Right lobe of liver (tissue), 6 donors: ENCODE results near the gene ANKRD34C. TPM values are rescaled to one million over a fixed set of nuclear protein-coding genes. Genes with fewer than 3 reads are reported as not detected.
A peak's percentile ranks its signal among the peaks of the same experiment; 100 is the strongest.
"Not testable (repeated sequence)": the region's sequence is repeated elsewhere in the genome, so short reads cannot be mapped to it uniquely, and the experiment has no call there.

ENCODE experiments used
- ATAC-seq, 4 donors: fragments of 200-7000 bp; cut with Tn5 transposase; one replicate each; pipeline ENCODE4 v1.9.1; 2020; ENCODE audit warnings: mild to moderate bottlenecking in 4 of 4, moderate library complexity in 4 of 4
- DNase-seq, 3 donors: peaks; one replicate each; pipeline ENCODE4 v3.0.0-alpha.2; 2020
- H3K27ac ChIP-seq, 3 donors: fragments of 200-600 bp; one replicate each; pipeline ENCODE4 v1.8.0; 2022
- H3K27me3 ChIP-seq, 2 donors: fragments of 200-600 bp; one replicate each; pipeline ENCODE4 v1.8.0; 2022
- H3K36me3 ChIP-seq, 4 donors: fragments of 200-600 bp; sonication (generic) in 1 of 4; one replicate each; pipeline versions ENCODE4 v1.5.1 to v1.8.0; 2017 to 2022; ENCODE audit warnings: control low read depth in 1 of 4
- H3K4me1 ChIP-seq, 4 donors: fragments of 200-600 bp; sonication (generic) in 1 of 4; one replicate each; pipeline versions ENCODE4 v1.5.1 to v1.8.0; 2017 to 2022; ENCODE audit warnings: control low read depth in 1 of 4
- H3K4me3 ChIP-seq, 3 donors: fragments of 200-600 bp; one replicate each; pipeline ENCODE4 v1.8.0; 2022
- H3K9me3 ChIP-seq, 4 donors: fragments of 200-600 bp; sonication (generic) in 1 of 4; one replicate each; pipeline versions ENCODE4 v1.5.1 to v1.8.0; 2017 to 2022; ENCODE audit warnings: control low read depth in 1 of 4
- POLR2A ChIP-seq: fragments of 450-650 bp; IDR thresholded peaks from one replicate; pipeline ENCODE4 v1.6.1; 2017; ENCODE audit warnings: antibody characterized with exemption, mild to moderate bottlenecking
- WGBS: methylation state at CpG from one replicate; pipeline ENCODE4 v1.1.6; 2018; ENCODE audit warnings: low coverage, low lambda C conversion rate; ENCODE audit not compliant: insufficient coverage; ENCODE audit errors: missing lambda C conversion rate; 5-methylcytosine and 5-hydroxymethylcytosine counted together
- intact Hi-C, 2 donors: fragments of 100-400 bp; cut with DNase I; formaldehyde crosslinking; loops; one replicate each; pipeline versions ENCODE4 v1.11.2 to v1.14.1; 2022
- total RNA-seq, 6 experiments: library from RNA; depleted of rRNA in 2 of 6; stranded (reverse); fragments of >200 nt in 2 of 6; fragmentation: NEBNext Ultra II Directional in 3 of 6; extraction: Animal tissue kit (Norgen Biotek cat#: 25700) in 3 of 6; gene quantifications; one replicate each; pipeline versions ENCODE4 v1.1.0 to v1.2.4, GENCODE V29; 2016 to 2023
- TF ChIP-seq, protein P1 (sequence below), 4 donors: fragments of 200-600 bp in 3 of 4; fragments of 450-650 bp in 1 of 4; IDR thresholded peaks; one replicate each; pipeline versions ENCODE4 v1.5.1 to v1.8.0; 2016 to 2022; ENCODE audit warnings: antibody characterized with exemption in 4 of 4, mild to moderate bottlenecking in 2 of 4
- donor health status: DM: no; HTN: yes; CAD: no.
- donor health status: DM: no; HTN: no; CAD: no.
- donor health status: DM: no; HTN: no; CAD: no.
- donor health status: DM: no; HTN: yes; CAD: no.
- donor health status: DM: no; HTN: yes; CAD: no.

Gene ANKRD34C
- total RNA-seq, 6 experiments from 2014 or later, result not detected

DNA sequence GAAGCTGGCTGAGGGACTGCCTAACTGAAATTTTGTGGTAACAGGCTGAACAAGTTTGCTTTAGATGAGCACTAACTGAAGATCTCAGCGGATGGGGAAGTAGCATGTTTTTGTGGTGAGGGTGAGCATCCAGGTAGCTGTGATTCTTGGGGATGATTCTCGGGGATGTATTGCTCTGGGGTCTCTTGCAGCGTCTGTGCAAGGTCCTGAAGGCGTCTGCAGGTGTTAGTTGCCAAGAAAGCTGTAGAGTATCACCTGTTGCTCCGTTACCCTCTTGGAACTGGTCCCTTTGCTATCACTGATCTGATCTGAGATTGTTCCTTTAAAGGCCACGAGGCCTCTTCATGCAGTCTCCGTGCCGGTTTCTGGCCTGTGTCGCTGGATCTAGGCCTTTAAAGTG is 34.3 kb downstream of the ANKRD34C start:
- intact Hi-C loops, result no loop called here
- no peaks in the 10 kb centered on the region for H3K9me3 ChIP-seq
- no peaks in the 10 kb centered on the region for H3K4me1 ChIP-seq
- no peak overlapping the region for H3K27ac ChIP-seq
- peaks cover 0 to 34% (median 2%) of the 10 kb centered on the region in 4 donors for H3K36me3 ChIP-seq
- H3K4me3 ChIP-seq, result no peak overlapping the region
- no peaks in the 10 kb centered on the region for H3K27me3 ChIP-seq
- TF ChIP-seq, protein P1, sequence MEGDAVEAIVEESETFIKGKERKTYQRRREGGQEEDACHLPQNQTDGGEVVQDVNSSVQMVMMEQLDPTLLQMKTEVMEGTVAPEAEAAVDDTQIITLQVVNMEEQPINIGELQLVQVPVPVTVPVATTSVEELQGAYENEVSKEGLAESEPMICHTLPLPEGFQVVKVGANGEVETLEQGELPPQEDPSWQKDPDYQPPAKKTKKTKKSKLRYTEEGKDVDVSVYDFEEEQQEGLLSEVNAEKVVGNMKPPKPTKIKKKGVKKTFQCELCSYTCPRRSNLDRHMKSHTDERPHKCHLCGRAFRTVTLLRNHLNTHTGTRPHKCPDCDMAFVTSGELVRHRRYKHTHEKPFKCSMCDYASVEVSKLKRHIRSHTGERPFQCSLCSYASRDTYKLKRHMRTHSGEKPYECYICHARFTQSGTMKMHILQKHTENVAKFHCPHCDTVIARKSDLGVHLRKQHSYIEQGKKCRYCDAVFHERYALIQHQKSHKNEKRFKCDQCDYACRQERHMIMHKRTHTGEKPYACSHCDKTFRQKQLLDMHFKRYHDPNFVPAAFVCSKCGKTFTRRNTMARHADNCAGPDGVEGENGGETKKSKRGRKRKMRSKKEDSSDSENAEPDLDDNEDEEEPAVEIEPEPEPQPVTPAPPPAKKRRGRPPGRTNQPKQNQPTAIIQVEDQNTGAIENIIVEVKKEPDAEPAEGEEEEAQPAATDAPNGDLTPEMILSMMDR (IDR thresholded peaks at IDR 0.05), result no peak
- TF ChIP-seq POLR2A, result no peak
- WGBS, result 90% methylated on average over 2 of the region's 9 CpGs
- ATAC-seq, result no peak
- DNase-seq, result no peak

DNA sequence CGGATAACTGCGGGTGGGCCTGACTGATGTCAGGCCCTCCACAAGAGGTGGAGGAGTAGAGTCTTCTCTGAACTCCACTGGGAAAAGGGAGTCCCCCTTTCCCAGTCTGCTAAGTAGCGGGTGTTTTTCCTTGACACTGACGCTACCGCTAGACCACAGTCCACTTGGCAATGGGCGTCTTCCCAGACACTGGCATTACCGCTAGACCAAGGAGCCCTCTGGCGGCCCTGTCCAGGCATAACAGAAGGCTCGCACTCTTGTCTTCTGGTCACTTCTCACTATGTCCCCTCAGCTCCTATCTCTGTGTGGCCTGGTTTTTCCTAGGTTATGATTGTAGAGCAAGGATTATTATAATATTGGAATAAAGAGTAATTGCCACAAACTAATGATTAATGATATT is 37.5 kb downstream of the ANKRD34C start:
- DNase-seq, H3K27ac ChIP-seq, intact Hi-C loops, H3K27me3 ChIP-seq, ATAC-seq, H3K4me3 ChIP-seq, H3K4me1 ChIP-seq, H3K9me3 ChIP-seq: not testable (repeated sequence)
- 92% methylated on average over 4 of the region's 9 CpGs for WGBS
- peaks cover 0 to 27% (median 0%) of the 10 kb centered on the region in 4 donors for H3K36me3 ChIP-seq

DNA sequence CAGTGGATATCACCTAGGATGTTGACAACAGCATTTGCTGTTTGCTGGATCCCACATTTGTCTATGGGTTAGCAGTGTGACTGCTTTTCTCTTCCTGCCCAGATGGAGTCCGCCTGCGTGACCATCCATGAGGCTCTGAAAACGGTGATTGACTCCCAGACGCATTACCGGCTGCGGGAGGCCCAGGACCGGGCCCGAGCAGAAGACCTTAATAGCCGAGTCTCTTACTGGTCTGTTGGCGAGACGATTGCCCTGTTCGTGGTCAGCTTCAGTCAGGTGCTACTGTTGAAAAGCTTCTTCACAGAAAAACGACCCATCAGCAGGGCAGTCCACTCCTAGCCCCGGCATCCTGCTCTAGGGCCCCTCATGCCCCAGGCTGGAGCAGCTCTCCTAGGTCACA is 39.4 kb downstream of the ANKRD34C start:
- no peaks in the 10 kb centered on the region for H3K4me1 ChIP-seq
- no peaks in the 10 kb centered on the region for H3K9me3 ChIP-seq
- H3K27ac ChIP-seq, result no peak overlapping the region
- peaks cover 0 to 13% (median 0%) of the 10 kb centered on the region in 4 donors for H3K36me3 ChIP-seq
- intact Hi-C loops, result no loop called here
- H3K4me3 ChIP-seq, result no peak overlapping the region
- 51% methylated on average over 4 of the region's 14 CpGs for WGBS
- no peak for ATAC-seq
- DNase-seq, result no peak
- TF ChIP-seq, protein P1 (IDR thresholded peaks at IDR 0.05), result no peak
- no peak for TF ChIP-seq POLR2A
- no peaks in the 10 kb centered on the region for H3K27me3 ChIP-seq

DNA sequence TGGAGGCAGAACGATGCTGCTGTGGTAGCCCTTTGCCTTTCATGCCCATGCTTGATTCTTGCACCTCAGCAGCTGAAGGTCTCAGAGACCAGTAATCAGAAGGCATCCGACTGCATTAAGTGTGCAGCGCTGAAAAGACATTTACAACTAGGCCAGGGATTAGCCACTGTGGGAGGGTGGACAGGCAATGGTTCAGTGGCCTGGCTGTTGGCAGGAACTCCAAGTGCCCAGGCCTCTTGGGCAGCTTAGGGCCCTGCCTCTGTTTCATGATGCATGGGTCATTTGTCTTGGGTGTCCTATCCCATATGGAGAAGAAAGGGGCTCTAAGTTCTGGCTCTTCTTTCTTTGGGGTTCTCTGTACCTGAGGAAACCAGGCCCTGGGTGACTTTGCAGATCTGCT is 39.8 kb downstream of the ANKRD34C start:
- ATAC-seq (no peak), DNase-seq (no peak)
- peaks cover 0 to 8% (median 0%) of the 10 kb centered on the region in 4 donors for H3K36me3 ChIP-seq
- no peaks in the 10 kb centered on the region for H3K27me3 ChIP-seq
- no peak for TF ChIP-seq POLR2A
- TF ChIP-seq, protein P1 (IDR thresholded peaks at IDR 0.05), result no peak
- no peak overlapping the region for H3K27ac ChIP-seq
- intact Hi-C loops, result no loop called here
- no CpG with 5 or more reads among the region's 3 CpGs for WGBS
- no peaks in the 10 kb centered on the region for H3K9me3 ChIP-seq
- H3K4me3 ChIP-seq, result no peak overlapping the region
- no peaks in the 10 kb centered on the region for H3K4me1 ChIP-seq

DNA sequence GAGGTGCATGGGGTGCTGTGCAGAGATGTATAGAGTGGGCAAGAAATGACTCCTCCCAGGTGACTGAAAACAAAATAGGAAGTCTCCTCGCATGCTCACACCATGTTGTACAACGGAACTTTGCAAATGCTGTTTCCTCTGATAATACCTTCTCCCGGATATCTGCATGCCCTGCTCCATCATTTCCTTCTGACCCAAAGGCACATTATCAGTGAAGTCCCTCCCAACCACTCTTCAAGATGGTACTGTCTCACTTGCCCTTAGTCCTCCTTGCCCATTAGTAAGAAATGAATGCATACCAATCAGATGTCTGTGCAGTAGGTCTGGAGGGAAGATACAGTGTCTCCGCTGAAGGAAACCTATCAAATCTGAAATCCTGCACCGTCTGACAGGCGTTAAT is 40.4 kb downstream of the ANKRD34C start:
- no peak for TF ChIP-seq POLR2A
- TF ChIP-seq, protein P1 (IDR thresholded peaks at IDR 0.05), result no peak
- DNase-seq, result no peak
- Histone ChIP-seq H3K9me3 (no peaks in the 10 kb centered on the region), H3K27me3 (no peaks in the 10 kb centered on the region), H3K4me1 (no peaks in the 10 kb centered on the region), H3K4me3 (no peak overlapping the region), H3K36me3 (peaks cover 0 to 4% (median 0%) of the 10 kb centered on the region in 4 donors), H3K27ac (no peak overlapping the region)
- WGBS, result 43% methylated on average over 6 of the region's 6 CpGs
- intact Hi-C loops, result no loop called here
- peak; percentile 58 to 85 (median 73) for ATAC-seq
